ENCODE results near the gene CLSTN1.

- TF ChIP-seq CTCF (IDR thresholded peaks at IDR 0.05; ENCODE audit: insufficient read depth, low read depth, low read length): no peak
- no peak for TF ChIP-seq EZH2 (IDR thresholded peaks at IDR 0.05; ENCODE audit: insufficient read depth, low read length)
Observed at GRCh38 chr1:9853249-9853595, 29.5 kb upstream of the CLSTN1 start.

Data from astrocyte (in vitro differentiated cells and primary cell).